Lung microvascular endothelial cell (primary cell): ENCODE results near the gene FAR2. TPM values are rescaled to one million over a fixed set of nuclear protein-coding genes. Genes with fewer than 3 reads are reported as not detected.
"Not testable (repeated sequence)": the region's sequence is repeated elsewhere in the genome, so short reads cannot be mapped to it uniquely, and the experiment has no call there.

ENCODE experiments used
- DNase-seq, 2 donors: peaks; one replicate each; pipeline versions ENCODE4 v3.0.0 to v3.0.0-alpha.2; 2010; ENCODE audit warnings: low read depth in 2 of 2
- total RNA-seq: library from RNA; depleted of rRNA; stranded (reverse); fragments of >200 nt; gene quantifications from 2 replicates; pipeline ENCODE4 v1.2.1, GENCODE V29; 2014

FAR2 gene
- total RNA-seq, 1 donor from 2014 or later = 46.0 TPM

GRCh38 chr12:29320295-29321085, 171.4 kb downstream of the FAR2 start:
- peak in 1 of 2 donors; percentile 74 for DNase-seq

GRCh38 chr12:29322157-29322556, 173.1 kb downstream of the FAR2 start:
- DNase-seq = no peak

- DNase-seq = no peak
These were observed 180.3 kb downstream of the FAR2 start for GRCh38 chr12:29329411-29329810.

GRCh38 chr12:29333178-29333577, 184.1 kb downstream of the FAR2 start:
- DNase-seq = no peak

- no peak for DNase-seq
These were observed 185.9 kb downstream of the FAR2 start for GRCh38 chr12:29334937-29335336.

- no peak for DNase-seq
These were observed 188.2 kb downstream of the FAR2 start for GRCh38 chr12:29337325-29337724.

- no peak for DNase-seq
These were observed 194.1 kb downstream of the FAR2 start for GRCh38 chr12:29343022-29343799.

GRCh38 chr12:29346769-29347421, 197.8 kb downstream of the FAR2 start:
- DNase-seq = no peak

GRCh38 chr12:29350080-29350479, 201.0 kb downstream of the FAR2 start:
- peak; percentile 29 to 45 for DNase-seq

- no peak for DNase-seq
These were observed 205.9 kb downstream of the FAR2 start for GRCh38 chr12:29354954-29355353.

GRCh38 chr12:29365091-29365490, 216.0 kb downstream of the FAR2 start:
- DNase-seq = no peak

- DNase-seq = no peak
These were observed 224.9 kb downstream of the FAR2 start for GRCh38 chr12:29374012-29374411.

- DNase-seq = no peak
These were observed 225.8 kb downstream of the FAR2 start for GRCh38 chr12:29374913-29375312.

GRCh38 chr12:29376118-29376517, 227.0 kb downstream of the FAR2 start:
- no peak for DNase-seq

GRCh38 chr12:29380536-29381523, 231.8 kb downstream of the FAR2 start, which contains the start of gene ERGIC2:
ERGIC2 (minus strand) TSS chr12:29381172; CDS start chr12:29371633, 9,539 bp downstream.
- DNase-seq = peak; percentile 99

- no peak for DNase-seq
These were observed 233.2 kb downstream of the FAR2 start for GRCh38 chr12:29382251-29382650.

- DNase-seq = not testable (repeated sequence)
These were observed 236.1 kb downstream of the FAR2 start for GRCh38 chr12:29385194-29385593.
